ENCODE data around the gene TBC1D1.

The TBC1D1 gene

GRCh38 chr4:38180456-38180855 is 289.6 kb downstream of the TBC1D1 start:
- H3K23ac ChIP-seq (ENCODE audit: low read length), result no peak overlapping the region
- no peak overlapping the region for H3K18ac ChIP-seq (ENCODE audit: low read length)
- no peak overlapping the region for H3K4me3 ChIP-seq (ENCODE audit: low read depth, low read length)
- H2BK12ac ChIP-seq (ENCODE audit: low read length), result no peak overlapping the region
- peaks cover 9% of the 10 kb centered on the region for H3K9me3 ChIP-seq (ENCODE audit: insufficient read depth, low read depth, low read length)
- H2AFZ ChIP-seq (ENCODE audit: insufficient read depth, low read length, poor library complexity), result no peak overlapping the region
- no peak overlapping the region for H3K9ac ChIP-seq (ENCODE audit: low read length)
- no peak overlapping the region for H3K27ac ChIP-seq (ENCODE audit: low read depth, low read length)
- H4K8ac ChIP-seq (ENCODE audit: low read depth, low read length), result no peak overlapping the region
- H2BK120ac ChIP-seq (ENCODE audit: insufficient read depth, low read length, poor library complexity), result no peak overlapping the region
- H3K79me2 ChIP-seq (ENCODE audit: control insufficient read depth, insufficient read depth, low read length, poor library complexity), result no peaks in the 10 kb centered on the region
- H3K4me1 ChIP-seq (ENCODE audit: control insufficient read depth in 1 of 2, insufficient read depth in 2 of 2, low read length in 2 of 2), result peaks cover 0 to 6% of the 10 kb centered on the region in 2 experiments
- H3K27me3 ChIP-seq (ENCODE audit: insufficient read depth, low read length), result no peaks in the 10 kb centered on the region
- H3K36me3 ChIP-seq (ENCODE audit: control insufficient read depth in 1 of 2, insufficient read depth in 2 of 2, low read length in 2 of 2), result no peaks in the 10 kb centered on the region
- DNase-seq, result no peak
- H4K12ac ChIP-seq (ENCODE audit: low read depth, low read length), result no peak overlapping the region
- H3K4me2 ChIP-seq (ENCODE audit: low read length), result no peak overlapping the region
- H2AK5ac ChIP-seq (ENCODE audit: low read length), result no peak overlapping the region
- no peak overlapping the region for H3K4ac ChIP-seq (ENCODE audit: low read depth, low read length)
- no peak overlapping the region for H3K14ac ChIP-seq (ENCODE audit: low read length)
- no peak overlapping the region for H4K91ac ChIP-seq (ENCODE audit: low read depth, low read length)
- no peaks in the 10 kb centered on the region for H3K79me1 ChIP-seq (ENCODE audit: low read length)
- H2BK5ac ChIP-seq (ENCODE audit: low read depth, low read length, poor library complexity), result no peak overlapping the region
- no CpG with 5 or more reads among the region's 2 CpGs for WGBS (ENCODE audit: extremely low coverage, insufficient coverage, insufficient read length)

- Histone ChIP-seq H3K9me3 (ENCODE audit: insufficient read depth, low read depth, low read length) (peaks cover 9% of the 10 kb centered on the region), H3K27ac (ENCODE audit: low read depth, low read length) (no peak overlapping the region), H2AK5ac (ENCODE audit: low read length) (no peak overlapping the region), H2BK5ac (ENCODE audit: low read depth, low read length, poor library complexity) (no peak overlapping the region), H3K4me2 (ENCODE audit: low read length) (no peak overlapping the region), H3K4me1 (ENCODE audit: control insufficient read depth in 1 of 2, insufficient read depth in 2 of 2, low read length in 2 of 2) (peaks cover 0 to 6% of the 10 kb centered on the region in 2 experiments), H3K79me2 (ENCODE audit: control insufficient read depth, insufficient read depth, low read length, poor library complexity) (no peaks in the 10 kb centered on the region), H2BK120ac (ENCODE audit: insufficient read depth, low read length, poor library complexity) (no peak overlapping the region), H2AFZ (ENCODE audit: insufficient read depth, low read length, poor library complexity) (no peak overlapping the region), H3K36me3 (ENCODE audit: control insufficient read depth in 1 of 2, insufficient read depth in 2 of 2, low read length in 2 of 2) (no peaks in the 10 kb centered on the region), H3K79me1 (ENCODE audit: low read length) (no peaks in the 10 kb centered on the region), H2BK12ac (ENCODE audit: low read length) (no peak overlapping the region), H3K4ac (ENCODE audit: low read depth, low read length) (no peak overlapping the region), H3K14ac (ENCODE audit: low read length) (no peak overlapping the region), H4K8ac (ENCODE audit: low read depth, low read length) (no peak overlapping the region), H3K23ac (ENCODE audit: low read length) (no peak overlapping the region), H3K9ac (ENCODE audit: low read length) (no peak overlapping the region), H3K18ac (ENCODE audit: low read length) (no peak overlapping the region), H4K91ac (ENCODE audit: low read depth, low read length) (no peak overlapping the region), H3K4me3 (ENCODE audit: low read depth, low read length) (no peak overlapping the region), H4K12ac (ENCODE audit: low read depth, low read length) (no peak overlapping the region), H3K27me3 (ENCODE audit: insufficient read depth, low read length) (no peaks in the 10 kb centered on the region)
- WGBS (ENCODE audit: extremely low coverage, insufficient coverage, insufficient read length), result no CpG with 5 or more reads among the region's 3 CpGs
- DNase-seq, result no peak
Observed at GRCh38 chr4:38181286-38181685, 290.4 kb downstream of the TBC1D1 start.

DNA sequence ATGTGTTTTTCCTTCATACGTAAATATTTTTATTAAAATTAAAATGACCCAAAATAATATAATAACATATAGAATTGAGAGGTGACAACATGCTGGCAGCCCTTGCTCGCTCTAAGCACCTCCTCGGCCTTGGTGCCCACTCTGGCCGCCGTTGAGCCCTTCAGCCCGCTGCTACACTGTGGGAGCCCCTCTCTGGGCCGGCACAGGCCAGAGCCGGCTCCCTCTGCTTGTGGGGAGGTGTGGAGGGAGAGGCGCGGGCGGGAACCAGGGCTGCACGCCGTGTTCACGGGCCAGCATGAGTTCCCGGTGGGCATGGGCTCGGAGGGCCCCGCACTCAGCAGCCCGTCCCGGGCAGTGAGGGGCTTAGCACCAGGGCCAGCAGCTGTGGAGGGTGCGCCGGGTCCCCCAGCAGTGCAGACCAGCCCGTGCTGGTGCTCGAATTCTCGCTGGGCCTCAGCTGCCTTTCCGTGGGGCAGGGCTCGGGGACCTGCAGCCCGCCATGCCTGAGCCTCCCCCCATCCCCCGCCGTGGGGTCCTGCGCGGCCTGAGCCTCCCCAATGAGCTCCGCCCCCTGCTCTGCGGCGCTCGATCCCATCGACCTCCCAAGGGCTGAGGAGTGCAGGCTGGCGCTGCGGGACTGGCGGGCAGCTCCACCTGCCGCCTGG is 291.6 kb downstream of the TBC1D1 start:
- Histone ChIP-seq H3K36me3 (ENCODE audit: control insufficient read depth in 1 of 2, insufficient read depth in 2 of 2, low read length in 2 of 2) (no peaks in the 10 kb centered on the region), H3K79me2 (ENCODE audit: control insufficient read depth, insufficient read depth, low read length, poor library complexity) (no peaks in the 10 kb centered on the region), H2BK5ac (ENCODE audit: low read depth, low read length, poor library complexity) (no peak overlapping the region), H3K9ac (ENCODE audit: low read length) (no peak overlapping the region), H3K27me3 (ENCODE audit: insufficient read depth, low read length) (no peaks in the 10 kb centered on the region), H2BK12ac (ENCODE audit: low read length) (no peak overlapping the region), H3K14ac (ENCODE audit: low read length) (no peak overlapping the region), H3K4me2 (ENCODE audit: low read length) (no peak overlapping the region), H4K8ac (ENCODE audit: low read depth, low read length) (no peak overlapping the region), H3K4ac (ENCODE audit: low read depth, low read length) (no peak overlapping the region), H3K79me1 (ENCODE audit: low read length) (no peaks in the 10 kb centered on the region), H3K4me1 (ENCODE audit: control insufficient read depth in 1 of 2, insufficient read depth in 2 of 2, low read length in 2 of 2) (peaks cover 0 to 6% of the 10 kb centered on the region in 2 experiments), H3K23ac (ENCODE audit: low read length) (no peak overlapping the region), H3K18ac (ENCODE audit: low read length) (no peak overlapping the region), H2AK5ac (ENCODE audit: low read length) (no peak overlapping the region), H2BK120ac (ENCODE audit: insufficient read depth, low read length, poor library complexity) (no peak overlapping the region), H3K27ac (ENCODE audit: low read depth, low read length) (no peak overlapping the region), H4K91ac (ENCODE audit: low read depth, low read length) (no peak overlapping the region), H3K4me3 (ENCODE audit: low read depth, low read length) (no peak overlapping the region), H3K9me3 (ENCODE audit: insufficient read depth, low read depth, low read length) (peaks cover 9% of the 10 kb centered on the region), H4K12ac (ENCODE audit: low read depth, low read length) (no peak overlapping the region), H2AFZ (ENCODE audit: insufficient read depth, low read length, poor library complexity) (no peak overlapping the region)
- no CpG with 5 or more reads among the region's 40 CpGs for WGBS (ENCODE audit: extremely low coverage, insufficient coverage, insufficient read length)
- DNase-seq, result no peak

DNA sequence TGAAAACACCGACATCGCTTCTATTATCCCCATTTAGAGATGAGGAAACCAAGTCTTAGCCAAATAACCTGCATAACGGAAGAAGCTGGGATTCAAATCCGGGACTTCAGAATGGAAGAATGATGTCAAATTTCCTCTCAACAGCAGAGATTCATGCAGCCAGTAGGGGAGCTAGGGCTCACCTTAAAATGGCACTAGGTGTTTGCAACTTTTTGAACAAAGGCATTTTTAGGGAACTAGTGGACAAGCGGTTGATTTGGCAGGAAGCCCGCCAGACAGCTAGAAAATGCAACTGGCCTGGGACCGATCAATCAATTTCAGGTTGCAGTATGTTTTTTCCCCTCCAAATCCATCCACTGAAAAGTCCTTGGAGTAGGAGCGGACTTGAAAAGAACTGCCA is 293.5 kb downstream of the TBC1D1 start:
- Histone ChIP-seq H3K18ac (ENCODE audit: low read length) (no peak overlapping the region), H3K27me3 (ENCODE audit: insufficient read depth, low read length) (no peaks in the 10 kb centered on the region), H3K4me3 (ENCODE audit: low read depth, low read length) (no peak overlapping the region), H3K79me1 (ENCODE audit: low read length) (peaks cover 2% of the 10 kb centered on the region), H3K4me2 (ENCODE audit: low read length) (no peak overlapping the region), H3K14ac (ENCODE audit: low read length) (no peak overlapping the region), H2BK5ac (ENCODE audit: low read depth, low read length, poor library complexity) (no peak overlapping the region), H3K4me1 (ENCODE audit: control insufficient read depth in 1 of 2, insufficient read depth in 2 of 2, low read length in 2 of 2) (peaks cover 4 to 10% of the 10 kb centered on the region in 2 experiments), H4K8ac (ENCODE audit: low read depth, low read length) (no peak overlapping the region), H2BK12ac (ENCODE audit: low read length) (no peak overlapping the region), H3K4ac (ENCODE audit: low read depth, low read length) (no peak overlapping the region), H2AK5ac (ENCODE audit: low read length) (no peak overlapping the region), H3K27ac (ENCODE audit: low read depth, low read length) (no peak overlapping the region), H3K79me2 (ENCODE audit: control insufficient read depth, insufficient read depth, low read length, poor library complexity) (no peaks in the 10 kb centered on the region), H3K9me3 (ENCODE audit: insufficient read depth, low read depth, low read length) (peaks cover 14% of the 10 kb centered on the region), H2AFZ (ENCODE audit: insufficient read depth, low read length, poor library complexity) (no peak overlapping the region), H4K91ac (ENCODE audit: low read depth, low read length) (no peak overlapping the region), H2BK120ac (ENCODE audit: insufficient read depth, low read length, poor library complexity) (no peak overlapping the region), H4K12ac (ENCODE audit: low read depth, low read length) (no peak overlapping the region), H3K36me3 (ENCODE audit: control insufficient read depth in 1 of 2, insufficient read depth in 2 of 2, low read length in 2 of 2) (no peaks in the 10 kb centered on the region), H3K23ac (ENCODE audit: low read length) (no peak overlapping the region), H3K9ac (ENCODE audit: low read length) (no peak overlapping the region)
- no CpG with 5 or more reads among the region's 8 CpGs for WGBS (ENCODE audit: extremely low coverage, insufficient coverage, insufficient read length)
- DNase-seq, result no peak

Data from trophoblast cell (in vitro differentiated cells and primary cell).